IPS-20b (cell line): ENCODE data around the gene CBLC.
"Not testable (repeated sequence)": the region's sequence is repeated elsewhere in the genome, so short reads cannot be mapped to it uniquely, and the experiment has no call there.

ENCODE experiments used
- H3K27ac ChIP-seq: one replicate; pipeline ENCODE4 v1.5.1; 2013; ENCODE audit warnings: low read length
- H3K27me3 ChIP-seq: 2 replicates; pipeline ENCODE4 v1.6.1; 2013; ENCODE audit warnings: mild to moderate bottlenecking, low read length, inconsistent platforms; ENCODE audit not compliant: insufficient read depth
- H3K36me3 ChIP-seq: 2 replicates; pipeline ENCODE4 v1.6.1; 2013; ENCODE audit warnings: low read depth, mild to moderate bottlenecking, inconsistent platforms, low read length, moderate library complexity; ENCODE audit not compliant: insufficient read depth
- H3K4me1 ChIP-seq: 2 replicates; pipeline ENCODE4 v1.6.1; 2013; ENCODE audit warnings: mild to moderate bottlenecking, control low read depth, inconsistent platforms, low read length, moderate library complexity; ENCODE audit not compliant: insufficient read depth
- H3K4me3 ChIP-seq: 2 replicates; pipeline ENCODE4 v1.5.1; 2013; ENCODE audit warnings: mild to moderate bottlenecking, low read length, inconsistent platforms
- H3K9ac ChIP-seq: 2 replicates; pipeline ENCODE4 v1.6.1; 2013; ENCODE audit warnings: low read depth, mild to moderate bottlenecking, inconsistent platforms, low read length, moderate library complexity
- H3K9me3 ChIP-seq: 2 replicates; pipeline ENCODE4 v1.6.1; 2013; ENCODE audit warnings: mild to moderate bottlenecking, low read depth, low read length, inconsistent platforms; ENCODE audit not compliant: insufficient read depth

Gene CBLC

GRCh38 chr19:44772144-44772543 lies 5.5 kb upstream of the CBLC start:
- not testable (repeated sequence) for H3K4me3 ChIP-seq, H3K27ac ChIP-seq, H3K36me3 ChIP-seq, H3K9me3 ChIP-seq, H3K4me1 ChIP-seq, H3K9ac ChIP-seq
- H3K27me3 ChIP-seq = peaks cover 11% of the 10 kb centered on the region; the same call in 1 of the 2 replicates

DNA sequence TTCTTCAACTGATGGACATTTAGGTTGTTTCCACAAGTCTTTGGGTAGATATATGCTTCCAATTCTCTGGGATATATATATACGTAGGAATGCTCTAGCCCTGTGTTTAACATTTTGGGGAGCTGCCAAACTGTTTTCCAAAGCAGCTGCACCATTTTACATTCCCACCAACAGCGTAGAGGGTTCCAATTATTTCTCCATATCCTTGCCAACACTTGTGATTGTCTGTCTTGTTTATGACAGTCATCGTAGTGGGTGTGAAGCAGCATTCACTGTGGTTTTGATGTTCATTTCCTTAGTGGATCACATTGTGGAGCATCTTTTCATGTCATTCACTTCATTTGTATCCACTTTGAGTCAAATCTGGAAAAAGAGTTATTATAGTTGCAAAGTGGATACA lies 4.7 kb upstream of the CBLC start:
- peaks cover 6% of the 10 kb centered on the region; the same call in 1 of the 2 replicates for H3K27me3 ChIP-seq
- no peak overlapping the region for H3K4me3 ChIP-seq
- H3K9me3 ChIP-seq = no peaks in the 10 kb centered on the region
- no peaks in the 10 kb centered on the region for H3K36me3 ChIP-seq
- H3K4me1 ChIP-seq = no peaks in the 10 kb centered on the region
- H3K27ac ChIP-seq = no peak overlapping the region
- H3K9ac ChIP-seq = no peak overlapping the region

GRCh38 chr19:44775676-44776240 lies 1.9 kb upstream of the CBLC start:
- Histone ChIP-seq H3K4me3 (no peak overlapping the region), H3K9ac (no peak overlapping the region), H3K9me3 (no peaks in the 10 kb centered on the region), H3K27ac (no peak overlapping the region), H3K27me3 (peaks cover 4% of the 10 kb centered on the region; the same call in 1 of the 2 replicates), H3K36me3 (no peaks in the 10 kb centered on the region), H3K4me1 (no peaks in the 10 kb centered on the region)

DNA sequence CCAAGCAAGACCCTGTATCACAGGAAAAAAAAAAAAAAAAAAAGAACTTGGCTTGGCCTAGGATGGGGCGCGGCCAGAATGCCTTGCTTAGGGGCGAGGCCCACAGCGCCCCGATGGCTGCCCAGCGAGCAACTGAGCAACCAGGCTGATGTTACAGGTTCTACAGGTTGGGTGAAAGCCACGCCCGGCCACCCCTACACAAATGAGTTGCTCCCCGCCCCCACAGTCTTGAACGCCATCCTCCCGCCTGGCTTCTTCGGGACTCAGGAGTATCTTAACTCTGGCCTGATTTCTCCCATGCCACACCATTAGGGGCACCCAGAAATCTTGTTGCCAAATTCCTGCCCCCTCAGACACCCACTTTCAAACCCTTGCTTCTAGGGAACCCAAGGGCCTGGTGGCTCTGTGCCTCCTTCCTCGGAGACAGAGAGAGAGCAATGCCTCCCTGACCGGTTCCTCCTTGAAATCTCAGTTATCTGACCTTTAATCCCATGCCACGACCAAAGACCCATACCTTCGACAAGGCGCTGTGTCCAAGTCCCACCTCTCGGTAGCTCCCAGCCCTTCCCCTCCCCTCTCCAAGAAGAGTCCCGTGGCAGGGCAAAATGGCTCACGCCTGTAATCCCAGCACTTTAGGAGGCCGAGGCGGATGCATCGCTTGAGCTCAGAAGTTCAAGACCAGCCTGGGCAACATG lies 1.1 kb upstream of the CBLC start:
- H3K4me1 ChIP-seq = no peaks in the 10 kb centered on the region
- H3K27me3 ChIP-seq = peaks cover 4% of the 10 kb centered on the region; the same call in 1 of the 2 replicates
- H3K9me3 ChIP-seq = no peaks in the 10 kb centered on the region
- H3K4me3 ChIP-seq = no peak overlapping the region
- H3K27ac ChIP-seq = no peak overlapping the region
- no peaks in the 10 kb centered on the region for H3K36me3 ChIP-seq
- H3K9ac ChIP-seq = no peak overlapping the region

- H3K9me3 ChIP-seq = no peaks in the 10 kb centered on the region
- no peaks in the 10 kb centered on the region for H3K4me1 ChIP-seq
- no peak overlapping the region for H3K27ac ChIP-seq
- H3K4me3 ChIP-seq = no peak overlapping the region
- H3K36me3 ChIP-seq = no peaks in the 10 kb centered on the region
- H3K9ac ChIP-seq = no peak overlapping the region
- H3K27me3 ChIP-seq = peaks cover 4% of the 10 kb centered on the region; the same call in 1 of the 2 replicates
Measured at GRCh38 chr19:44779150-44779549, 1.5 kb downstream of the CBLC start.

DNA sequence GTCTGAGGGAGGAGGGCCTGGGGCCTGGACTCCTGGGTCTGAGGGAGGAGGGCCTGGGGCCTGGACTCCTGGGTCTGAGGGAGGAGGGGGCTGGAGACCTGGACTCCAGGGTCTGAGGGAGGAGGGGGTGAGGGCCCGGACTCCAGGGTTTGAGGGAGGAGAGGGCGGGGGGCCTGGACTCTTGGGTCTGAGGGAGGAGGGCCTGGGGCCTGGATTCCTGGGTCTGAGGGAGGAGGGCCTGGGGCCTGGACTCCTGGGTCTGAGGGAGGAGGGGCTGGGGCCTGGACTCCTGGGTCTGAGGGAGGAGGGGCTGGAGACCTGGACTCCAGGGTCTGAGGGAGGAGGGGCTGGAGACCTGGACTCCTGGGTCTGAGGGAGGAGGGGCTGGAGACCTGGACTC lies 4.0 kb downstream of the CBLC start:
- H3K9me3 ChIP-seq, H3K27ac ChIP-seq, H3K27me3 ChIP-seq, H3K4me3 ChIP-seq, H3K36me3 ChIP-seq, H3K4me1 ChIP-seq, H3K9ac ChIP-seq: not testable (repeated sequence)

- H3K36me3 ChIP-seq = peaks cover 11% of the 10 kb centered on the region; the same call in 1 of the 2 replicates
- H3K27ac ChIP-seq = no peak overlapping the region
- no peaks in the 10 kb centered on the region for H3K27me3 ChIP-seq
Measured at GRCh38 chr19:44782729-44783128, 5.0 kb downstream of the CBLC start.

GRCh38 chr19:44783545-44783944 lies 5.9 kb downstream of the CBLC start:
- Histone ChIP-seq H3K36me3 (peaks cover 11% of the 10 kb centered on the region; the same call in 1 of the 2 replicates), H3K9me3 (no peaks in the 10 kb centered on the region), H3K27ac (no peak overlapping the region), H3K9ac (no peak overlapping the region), H3K4me1 (no peaks in the 10 kb centered on the region), H3K27me3 (no peaks in the 10 kb centered on the region), H3K4me3 (no peak overlapping the region)

More at GRCh38 chr19:44782729-44783128, 5.0 kb downstream of the CBLC start:
- H3K9me3 ChIP-seq = no peaks in the 10 kb centered on the region
- no peak overlapping the region for H3K9ac ChIP-seq
- H3K4me3 ChIP-seq = no peak overlapping the region
- H3K4me1 ChIP-seq = no peaks in the 10 kb centered on the region

GRCh38 chr19:44785271-44785670 lies 7.6 kb downstream of the CBLC start:
- H3K36me3 ChIP-seq = peaks cover 18% of the 10 kb centered on the region; the same call in 1 of the 2 replicates
- no peak overlapping the region for H3K4me3 ChIP-seq
- no peaks in the 10 kb centered on the region for H3K4me1 ChIP-seq
- H3K27me3 ChIP-seq = no peaks in the 10 kb centered on the region
- no peak overlapping the region for H3K27ac ChIP-seq
- no peaks in the 10 kb centered on the region for H3K9me3 ChIP-seq
- no peak overlapping the region for H3K9ac ChIP-seq

GRCh38 chr19:44785993-44786392 lies 8.3 kb downstream of the CBLC start:
- Histone ChIP-seq H3K27ac (no peak overlapping the region), H3K36me3 (peaks cover 18% of the 10 kb centered on the region; the same call in 1 of the 2 replicates)

DNA sequence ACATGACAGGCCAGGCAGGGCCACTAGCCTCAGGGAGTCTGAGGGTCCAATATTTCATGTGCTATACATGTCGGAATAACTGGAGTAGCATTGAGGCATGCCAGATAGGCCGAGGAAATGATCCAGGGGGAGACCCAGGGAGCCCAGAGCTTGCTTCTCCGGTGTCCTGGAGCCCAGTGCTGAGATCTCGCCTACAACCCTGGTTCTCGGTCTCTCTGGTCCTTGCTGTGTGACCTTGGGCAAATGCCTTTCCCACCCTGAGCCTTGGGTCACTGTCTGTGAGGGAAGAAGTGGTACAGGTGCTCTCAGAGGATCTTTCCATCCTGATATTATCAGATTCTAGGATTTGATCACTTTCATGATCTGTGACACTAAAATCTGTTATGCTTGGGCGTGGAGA lies 11.3 kb downstream of the CBLC start:
- H3K9me3 ChIP-seq = no peaks in the 10 kb centered on the region
- H3K27ac ChIP-seq = no peak overlapping the region
- no peak overlapping the region for H3K4me3 ChIP-seq
- peaks cover 30% of the 10 kb centered on the region for H3K36me3 ChIP-seq
- H3K4me1 ChIP-seq = no peaks in the 10 kb centered on the region
- H3K9ac ChIP-seq = no peak overlapping the region
- H3K27me3 ChIP-seq = no peaks in the 10 kb centered on the region

More at GRCh38 chr19:44785993-44786392, 8.3 kb downstream of the CBLC start:
- H3K9me3 ChIP-seq = no peaks in the 10 kb centered on the region
- H3K4me1 ChIP-seq = no peaks in the 10 kb centered on the region
- H3K4me3 ChIP-seq = no peak overlapping the region
- H3K27me3 ChIP-seq = no peaks in the 10 kb centered on the region
- no peak overlapping the region for H3K9ac ChIP-seq

DNA sequence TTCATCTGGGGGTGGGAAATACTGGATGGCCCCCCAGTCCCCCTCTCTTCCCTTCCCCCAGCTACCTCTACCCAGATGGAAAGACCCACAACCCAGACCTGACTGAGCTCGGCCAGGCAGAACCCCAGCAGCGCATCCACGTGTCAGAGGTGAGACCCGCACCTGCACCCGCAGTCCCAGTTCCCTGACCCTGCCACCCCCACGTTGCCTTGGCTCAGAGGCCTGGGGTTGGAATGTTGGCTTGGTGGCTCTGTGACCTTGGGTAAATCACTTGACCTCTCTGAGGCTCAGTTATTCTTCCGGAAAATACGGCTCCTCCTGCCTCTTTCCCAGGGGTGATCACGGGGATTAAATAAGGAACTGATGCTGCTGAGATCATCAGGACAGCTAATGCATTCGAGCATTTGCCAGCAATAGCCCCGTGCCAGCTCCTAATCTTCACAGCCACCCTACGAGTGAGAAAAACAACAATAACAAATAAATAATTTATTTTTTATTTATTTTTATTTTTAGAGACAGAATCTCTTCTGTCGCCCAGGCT lies 12.3 kb downstream of the CBLC start:
- no peaks in the 10 kb centered on the region for H3K4me1 ChIP-seq
- H3K4me3 ChIP-seq = no peak overlapping the region
- no peaks in the 10 kb centered on the region for H3K27me3 ChIP-seq
- H3K27ac ChIP-seq = no peak overlapping the region
- H3K9me3 ChIP-seq = no peaks in the 10 kb centered on the region
- H3K9ac ChIP-seq = no peak overlapping the region
- H3K36me3 ChIP-seq = peaks cover 32% of the 10 kb centered on the region
